Spinal cord (tissue), 10 donors: ENCODE measurements around the gene CEACAM18. TPM values are rescaled to one million over a fixed set of nuclear protein-coding genes. Genes with fewer than 3 reads are reported as not detected.
"Not testable (repeated sequence)": the region's sequence is repeated elsewhere in the genome, so short reads cannot be mapped to it uniquely, and the experiment has no call there.

Source experiments
- DNase-seq, 6 donors: peaks; one replicate each; pipeline versions ENCODE4 v3.0.0 to v3.0.0-alpha.2; 2013 to 2015; ENCODE audit warnings: low spot score in 6 of 6, low read depth in 4 of 6
- H3K27ac ChIP-seq: one replicate; pipeline ENCODE4 v1.5.1; 2013; ENCODE audit warnings: low read depth, low read length, control low read depth
- H3K27me3 ChIP-seq: one replicate; pipeline ENCODE4 v1.6.1; 2013; ENCODE audit warnings: low read length; ENCODE audit not compliant: control insufficient read depth, insufficient read depth
- H3K36me3 ChIP-seq: one replicate; pipeline ENCODE4 v1.6.1; 2013; ENCODE audit warnings: low read length; ENCODE audit not compliant: control insufficient read depth, insufficient read depth
- H3K4me1 ChIP-seq: one replicate; pipeline ENCODE4 v1.6.1; 2013; ENCODE audit warnings: low read length; ENCODE audit not compliant: control insufficient read depth, insufficient read depth
- H3K4me3 ChIP-seq: one replicate; pipeline ENCODE4 v1.5.1; 2013; ENCODE audit warnings: low read depth, low read length, control low read depth
- H3K9me3 ChIP-seq: one replicate; pipeline ENCODE4 v1.6.1; 2013; ENCODE audit warnings: low read length; ENCODE audit not compliant: control insufficient read depth, insufficient read depth
- WGBS: methylation state at CpG from one replicate; pipeline ENCODE4 v1.1.5; 2013; ENCODE audit warnings: missing lambda C conversion rate; ENCODE audit not compliant: insufficient coverage; 5-methylcytosine and 5-hydroxymethylcytosine counted together
- polyA plus RNA-seq, 2 donors: library from polyadenylated mRNA; unstranded; fragments of 120-200 nt; gene quantifications; one replicate each; pipeline ENCODE4 v1.2.1, GENCODE V29; 2013; ENCODE audit not compliant: insufficient read length in 2 of 2
- total RNA-seq, 2 donors: library from RNA; depleted of rRNA in 1 of 2; stranded (reverse); fragments of 120-200 nt in 1 of 2; fragments of >200 nt in 1 of 2; gene quantifications; one replicate each; pipeline versions ENCODE4 v1.2.3 to v1.2.4, GENCODE V29; 2013 to 2014
- donor health status: healthy.

Gene CEACAM18
- total and polyA plus RNA-seq, 4 donors: not detected

DNA sequence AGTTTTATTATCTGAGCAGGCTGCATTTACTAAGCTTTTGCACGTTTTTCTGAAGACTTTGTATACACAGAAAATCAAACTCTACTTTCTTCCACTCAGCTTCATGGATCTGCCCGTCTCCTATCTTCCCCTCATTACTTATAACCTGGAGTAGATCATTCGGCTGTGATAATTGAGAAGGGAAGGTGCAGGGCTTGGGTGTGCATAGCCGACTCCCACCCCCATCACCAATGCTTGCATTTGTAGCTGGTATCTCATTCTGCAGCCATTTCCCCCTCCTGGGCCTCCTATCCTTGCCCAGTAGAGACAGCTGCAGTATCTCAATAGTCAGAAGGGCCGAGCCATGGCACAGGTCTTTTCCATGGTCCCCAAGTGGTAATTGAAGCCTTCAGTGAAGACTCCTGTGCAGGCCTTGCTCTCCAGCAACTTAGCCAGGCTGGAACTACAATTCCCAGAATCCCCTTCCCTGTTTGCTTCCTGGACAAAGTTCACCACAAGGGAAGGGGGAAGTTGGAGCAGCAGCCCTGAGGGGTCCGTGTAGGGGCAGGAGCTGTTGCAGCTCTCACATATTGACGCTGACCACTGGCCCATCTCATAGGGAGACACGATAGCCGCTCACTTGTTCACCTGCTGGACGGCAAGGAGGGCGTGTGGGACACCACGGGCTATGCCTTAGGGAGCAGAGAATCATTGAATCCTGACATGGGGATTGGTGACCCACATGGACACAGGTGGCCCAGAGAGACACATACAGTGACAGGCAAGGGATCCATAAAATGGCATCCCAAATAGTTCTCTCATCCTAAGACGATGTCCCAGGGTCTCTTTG lies 18.0 kb upstream of the CEACAM18 start:
- Histone ChIP-seq H3K9me3 (no peaks in the 10 kb centered on the region), H3K4me3 (no peak overlapping the region), H3K27ac (no peak overlapping the region), H3K36me3 (no peaks in the 10 kb centered on the region), H3K4me1 (no peaks in the 10 kb centered on the region), H3K27me3 (peaks cover 5% of the 10 kb centered on the region)
- WGBS: 46% methylated on average over 10 of the region's 13 CpGs
- DNase-seq: peak in 3 of 6 donors; percentile 7 to 91 (median 36)

DNA sequence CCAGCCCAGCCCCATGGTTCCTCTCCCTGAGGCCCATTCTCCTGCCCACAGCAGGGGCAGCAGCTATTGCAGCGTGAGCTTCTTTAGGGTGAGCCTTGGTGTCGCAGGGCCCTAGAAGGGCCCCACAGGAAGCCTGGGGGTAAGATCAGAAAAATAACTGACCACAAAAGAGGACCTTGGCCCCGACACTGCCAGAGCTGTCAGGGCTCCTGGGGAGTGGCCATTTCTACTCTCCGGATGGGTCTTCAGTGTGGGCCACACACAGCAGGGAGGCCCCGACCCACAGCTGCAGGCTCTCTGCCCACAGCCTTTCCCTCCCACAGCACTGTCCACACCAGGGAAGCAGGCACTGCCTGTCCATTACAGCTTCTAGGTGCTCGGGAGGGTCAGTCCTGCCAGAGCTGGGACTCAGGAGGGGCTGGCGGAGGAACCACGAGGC lies 16.6 kb upstream of the CEACAM18 start:
- WGBS: 77% methylated on average over 5 of the region's 8 CpGs
- Histone ChIP-seq H3K9me3 (no peaks in the 10 kb centered on the region), H3K4me1 (no peaks in the 10 kb centered on the region), H3K4me3 (no peak overlapping the region), H3K36me3 (no peaks in the 10 kb centered on the region), H3K27me3 (peaks cover 5% of the 10 kb centered on the region), H3K27ac (no peak overlapping the region)
- DNase-seq: peak in 1 of 6 donors; percentile 3

DNA sequence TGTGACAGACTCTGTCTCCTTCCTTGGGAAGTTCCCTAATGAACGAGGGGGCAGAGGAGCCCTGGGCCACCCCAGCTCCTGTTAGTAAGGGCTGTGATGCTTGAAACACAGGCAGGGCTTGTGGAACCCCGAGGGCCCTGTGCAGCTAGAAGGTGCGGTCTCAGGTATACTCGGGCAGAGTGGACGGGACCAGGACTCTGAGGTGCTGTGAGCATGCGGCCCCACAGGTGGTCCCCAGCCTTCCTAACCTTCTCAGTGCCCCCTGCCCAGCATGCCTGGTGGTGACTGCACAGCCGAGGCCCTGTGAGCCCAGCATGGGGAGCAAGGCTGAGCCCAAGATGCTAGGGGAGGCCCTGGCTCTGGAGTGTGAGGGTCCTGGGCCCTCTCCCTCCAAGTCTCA lies 16.1 kb upstream of the CEACAM18 start:
- no peak for DNase-seq
- no peak overlapping the region for H3K27ac ChIP-seq
- H3K4me3 ChIP-seq: no peak overlapping the region
- H3K9me3 ChIP-seq: no peaks in the 10 kb centered on the region
- peaks cover 5% of the 10 kb centered on the region for H3K27me3 ChIP-seq
- H3K4me1 ChIP-seq: no peaks in the 10 kb centered on the region
- WGBS: 83% methylated on average over 6 of the region's 7 CpGs
- H3K36me3 ChIP-seq: no peaks in the 10 kb centered on the region

DNA sequence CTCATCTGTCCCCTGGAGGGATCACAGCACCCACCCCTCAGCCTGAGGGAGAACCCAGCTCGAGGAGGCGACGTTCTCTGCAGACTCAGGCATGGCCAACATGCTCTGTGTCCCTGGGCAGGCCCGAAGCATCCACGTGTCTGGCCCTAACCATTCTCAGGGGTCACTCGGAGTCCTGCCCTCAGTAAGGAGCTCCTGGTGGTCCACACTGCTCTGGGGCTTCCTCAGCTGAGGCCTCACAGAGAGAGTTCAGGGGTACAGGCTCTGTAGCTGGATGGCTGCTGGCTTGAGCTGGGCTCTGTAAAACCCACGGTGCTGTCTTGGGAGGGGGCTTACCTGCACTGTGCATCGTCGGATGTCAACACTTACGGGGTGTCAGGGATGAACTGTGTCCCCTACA lies 15.7 kb upstream of the CEACAM18 start:
- no peaks in the 10 kb centered on the region for H3K9me3 ChIP-seq
- H3K4me1 ChIP-seq: no peaks in the 10 kb centered on the region
- no peak overlapping the region for H3K27ac ChIP-seq
- no peaks in the 10 kb centered on the region for H3K36me3 ChIP-seq
- no peak overlapping the region for H3K4me3 ChIP-seq
- H3K27me3 ChIP-seq: peaks cover 5% of the 10 kb centered on the region
- 77% methylated on average over 9 of the region's 10 CpGs for WGBS
- DNase-seq: no peak

DNA sequence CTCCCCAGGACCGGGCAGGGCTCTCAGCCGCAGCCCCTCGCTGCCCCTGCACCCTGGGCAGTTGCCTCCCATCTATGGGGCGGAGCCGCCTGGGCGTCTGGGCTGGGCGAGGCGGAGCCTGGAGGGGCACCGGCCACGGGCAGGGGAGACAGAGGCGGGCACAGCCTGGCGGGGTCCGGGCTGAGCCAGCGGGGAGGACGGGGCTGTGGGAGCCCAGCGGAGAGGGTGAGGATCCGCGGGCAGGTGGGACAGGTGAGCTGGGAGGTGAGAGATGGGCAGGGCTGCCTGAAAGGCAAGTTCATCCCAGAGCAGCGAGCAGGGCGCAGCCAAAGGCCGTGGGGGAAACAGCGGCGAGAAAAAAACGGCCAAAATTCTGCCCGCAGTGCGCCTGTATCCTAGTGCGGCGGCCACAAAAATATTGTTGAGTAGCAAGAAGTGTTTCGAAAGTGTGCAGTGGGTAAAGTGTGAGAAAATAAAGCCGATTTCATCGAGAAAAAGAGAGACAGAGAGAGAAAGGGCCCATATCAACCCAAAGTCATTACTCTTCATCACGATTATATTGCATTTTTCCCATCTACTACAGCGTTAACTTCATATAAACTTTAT lies 14.3 kb upstream of the CEACAM18 start:
- H3K9me3 ChIP-seq, DNase-seq, H3K27ac ChIP-seq, H3K27me3 ChIP-seq, H3K4me3 ChIP-seq, H3K36me3 ChIP-seq, H3K4me1 ChIP-seq: not testable (repeated sequence)
- WGBS: no CpG with 5 or more reads among the region's 33 CpGs

DNA sequence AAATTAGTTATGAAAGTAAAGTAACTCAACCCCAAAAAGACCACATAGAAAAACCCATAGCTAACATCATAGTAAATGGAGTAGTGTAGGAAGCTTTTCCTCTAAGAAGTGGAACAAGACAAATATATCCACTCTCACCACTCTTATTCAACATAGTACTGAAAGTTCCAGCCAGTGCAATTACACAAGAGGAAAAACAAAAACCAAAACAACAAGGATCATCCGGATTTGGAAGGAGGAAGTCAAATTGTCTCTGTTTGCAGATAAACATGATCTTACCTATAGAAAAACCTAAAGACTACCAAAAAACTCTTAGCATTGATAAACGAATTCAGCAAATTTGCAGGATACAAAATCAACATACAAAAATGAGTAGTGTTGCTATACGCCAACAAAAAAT lies 11.6 kb upstream of the CEACAM18 start:
- peaks cover 8% of the 10 kb centered on the region for H3K27me3 ChIP-seq
- no peaks in the 10 kb centered on the region for H3K36me3 ChIP-seq
- no CpG with 5 or more reads among the region's 3 CpGs for WGBS
- H3K4me3 ChIP-seq: no peak overlapping the region
- no peak for DNase-seq
- H3K27ac ChIP-seq: no peak overlapping the region
- no peaks in the 10 kb centered on the region for H3K4me1 ChIP-seq
- no peaks in the 10 kb centered on the region for H3K9me3 ChIP-seq

DNA sequence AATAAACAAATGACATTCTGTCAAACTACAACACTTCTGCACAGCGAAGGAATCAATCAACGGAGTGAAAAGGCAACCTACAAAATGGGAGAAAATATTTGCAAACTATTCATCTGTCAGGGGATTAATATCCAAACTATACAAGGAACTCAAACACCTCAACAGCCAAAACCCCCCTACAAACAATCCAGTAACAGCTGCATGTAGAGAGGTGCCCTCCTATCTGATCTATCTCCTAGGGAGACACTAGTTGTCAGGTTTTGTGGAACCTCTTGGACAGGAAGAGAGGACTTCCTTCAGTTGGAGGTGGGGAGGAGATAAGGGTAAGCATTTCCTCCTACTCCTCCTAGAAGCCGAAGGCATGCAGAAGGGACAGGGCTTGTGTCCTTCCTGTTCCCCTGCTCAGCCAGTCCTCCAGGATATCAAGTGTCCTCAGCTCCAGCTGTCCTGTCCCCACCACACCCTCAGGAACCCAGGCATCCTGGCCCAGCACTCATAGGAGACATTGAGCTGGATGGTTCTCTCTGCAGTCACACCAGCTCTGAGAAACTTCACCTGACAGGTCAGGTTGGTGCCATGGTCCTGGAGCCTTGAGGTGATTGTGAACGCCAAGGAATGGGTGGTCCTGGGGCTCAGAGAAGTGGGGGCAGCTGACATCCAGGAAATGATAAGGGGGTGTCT lies 10.3 kb upstream of the CEACAM18 start:
- Histone ChIP-seq H3K27me3 (peaks cover 5% of the 10 kb centered on the region), H3K4me1 (no peaks in the 10 kb centered on the region), H3K4me3 (no peak overlapping the region), H3K36me3 (no peaks in the 10 kb centered on the region), H3K9me3 (no peaks in the 10 kb centered on the region), H3K27ac (no peak overlapping the region)
- no peak for DNase-seq
- 80% methylated on average over 2 of the region's 4 CpGs for WGBS

DNA sequence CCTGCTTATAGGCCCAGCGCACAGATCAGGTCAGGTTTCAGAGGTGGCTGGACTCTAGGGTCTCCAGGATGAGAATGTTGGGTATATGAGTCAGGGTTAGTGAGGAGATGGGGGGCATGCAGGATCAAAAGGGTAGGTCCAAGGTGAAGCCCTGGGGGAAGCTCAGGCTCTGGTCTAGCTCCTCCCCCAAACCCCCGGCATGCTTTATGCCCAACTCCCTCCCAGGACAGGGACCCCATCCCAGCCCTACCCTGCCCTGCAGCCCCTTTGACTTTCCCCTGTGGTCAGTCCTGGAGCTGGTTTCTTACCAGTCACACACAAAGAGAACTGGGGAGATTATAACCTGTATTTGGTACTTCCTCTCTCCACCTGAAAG lies 9.8 kb upstream of the CEACAM18 start:
- no peaks in the 10 kb centered on the region for H3K9me3 ChIP-seq
- peaks cover 10% of the 10 kb centered on the region for H3K27me3 ChIP-seq

DNA sequence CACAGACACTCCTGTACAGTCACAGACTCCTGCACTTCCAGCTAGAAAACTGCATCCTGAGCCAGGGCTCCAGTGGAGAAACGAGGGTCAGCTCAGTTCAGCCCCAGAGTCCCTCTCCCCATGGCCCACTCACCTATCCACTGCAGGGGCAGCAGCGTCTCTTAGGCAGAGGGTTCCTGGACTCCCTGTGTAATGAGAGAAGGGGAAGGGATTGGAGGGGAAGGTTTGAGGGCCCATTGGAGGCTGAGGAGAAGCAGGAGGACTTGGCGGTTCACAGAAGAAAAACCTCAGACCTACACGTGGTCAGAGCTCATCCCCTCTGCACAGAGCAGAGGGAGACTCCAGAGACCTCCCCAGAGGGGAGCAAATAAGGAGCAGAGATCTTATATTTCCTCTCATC lies 9.2 kb upstream of the CEACAM18 start:
- Histone ChIP-seq H3K27me3 (peaks cover 11% of the 10 kb centered on the region), H3K4me1 (no peaks in the 10 kb centered on the region), H3K27ac (no peak overlapping the region), H3K36me3 (no peaks in the 10 kb centered on the region), H3K9me3 (no peaks in the 10 kb centered on the region), H3K4me3 (no peak overlapping the region)
- DNase-seq: no peak
- 60% methylated on average over 1 of the region's 4 CpGs for WGBS

More for the DNA sequence above, 9.8 kb upstream of the CEACAM18 start:
- 82% methylated on average over 1 of the region's 2 CpGs for WGBS
- no peak for DNase-seq
- H3K36me3 ChIP-seq: no peaks in the 10 kb centered on the region
- no peak overlapping the region for H3K4me3 ChIP-seq
- no peaks in the 10 kb centered on the region for H3K4me1 ChIP-seq
- no peak overlapping the region for H3K27ac ChIP-seq
